NT2/D1 (cell line): ENCODE results near the gene MYO1D.

Source experiments
- DNase-seq: peaks from one replicate; pipeline ENCODE4 v3.0.0-alpha.2; 2011; ENCODE audit warnings: low read depth, low spot score
- H3K27me3 ChIP-seq: 2 replicates; pipeline ENCODE4 v1.6.0; 2011; ENCODE audit warnings: mild to moderate bottlenecking; ENCODE audit not compliant: insufficient read length, insufficient read depth
- H3K36me3 ChIP-seq: 2 replicates; pipeline ENCODE4 v1.6.1; 2011; ENCODE audit warnings: mild to moderate bottlenecking, low read length, mixed read lengths; ENCODE audit not compliant: insufficient read depth, insufficient read length
- H3K4me1 ChIP-seq: 2 replicates; pipeline ENCODE4 v1.5.1; 2011; ENCODE audit not compliant: insufficient read depth, insufficient read length
- H3K4me3 ChIP-seq: 2 replicates; pipeline ENCODE4 v1.5.1; 2011; ENCODE audit warnings: low read depth; ENCODE audit not compliant: insufficient read length
- H3K9ac ChIP-seq: 2 replicates; pipeline ENCODE4 v1.6.0; 2011; ENCODE audit warnings: low read depth; ENCODE audit not compliant: insufficient read length
- H3K9me3 ChIP-seq: 2 replicates; pipeline ENCODE4 v1.5.1; 2011; ENCODE audit warnings: mild to moderate bottlenecking, low read length; ENCODE audit not compliant: insufficient read depth
- SUZ12 ChIP-seq: IDR thresholded peaks from 2 replicates; pipeline ENCODE4 v1.6.1; 2011; ENCODE audit not compliant: insufficient read length, insufficient read depth; ENCODE audit errors: extremely low read depth
- YY1 ChIP-seq: IDR thresholded peaks from 2 replicates; pipeline ENCODE4 v1.6.1; 2011; ENCODE audit not compliant: insufficient read length, insufficient read depth
- ZNF274 ChIP-seq: IDR thresholded peaks from 2 replicates; pipeline ENCODE4 v1.6.1; 2011; ENCODE audit warnings: mild to moderate bottlenecking, low read depth, low read length

Gene MYO1D

GRCh38 chr17:32631341-32632096 lies 245.4 kb downstream of the MYO1D start:
- no peaks in the 10 kb centered on the region for H3K36me3 ChIP-seq
- no peaks in the 10 kb centered on the region for H3K27me3 ChIP-seq
- no peaks in the 10 kb centered on the region for H3K9me3 ChIP-seq
- TF ChIP-seq SUZ12 = no peak
- TF ChIP-seq YY1 = no peak
- no peak for TF ChIP-seq ZNF274
- H3K4me1 ChIP-seq = no peaks in the 10 kb centered on the region
- no peak overlapping the region for H3K4me3 ChIP-seq
- DNase-seq = no peak
- no peak overlapping the region for H3K9ac ChIP-seq

GRCh38 chr17:32629563-32630190 lies 247.2 kb downstream of the MYO1D start:
- no peaks in the 10 kb centered on the region for H3K36me3 ChIP-seq
- no peak for DNase-seq
- no peaks in the 10 kb centered on the region for H3K27me3 ChIP-seq
- H3K9ac ChIP-seq = no peak overlapping the region
- H3K4me1 ChIP-seq = no peaks in the 10 kb centered on the region
- no peaks in the 10 kb centered on the region for H3K9me3 ChIP-seq
- TF ChIP-seq YY1 = no peak
- no peak for TF ChIP-seq ZNF274
- no peak for TF ChIP-seq SUZ12
- no peak overlapping the region for H3K4me3 ChIP-seq

- no peak for DNase-seq
- Histone ChIP-seq H3K4me3 (no peak overlapping the region), H3K36me3 (no peaks in the 10 kb centered on the region), H3K27me3 (no peaks in the 10 kb centered on the region), H3K4me1 (no peaks in the 10 kb centered on the region), H3K9ac (no peak overlapping the region), H3K9me3 (no peaks in the 10 kb centered on the region)
- TF ChIP-seq YY1 = no peak
- no peak for TF ChIP-seq SUZ12
- TF ChIP-seq ZNF274 = no peak
Observed at GRCh38 chr17:32628271-32629044, 248.5 kb downstream of the MYO1D start.

DNA sequence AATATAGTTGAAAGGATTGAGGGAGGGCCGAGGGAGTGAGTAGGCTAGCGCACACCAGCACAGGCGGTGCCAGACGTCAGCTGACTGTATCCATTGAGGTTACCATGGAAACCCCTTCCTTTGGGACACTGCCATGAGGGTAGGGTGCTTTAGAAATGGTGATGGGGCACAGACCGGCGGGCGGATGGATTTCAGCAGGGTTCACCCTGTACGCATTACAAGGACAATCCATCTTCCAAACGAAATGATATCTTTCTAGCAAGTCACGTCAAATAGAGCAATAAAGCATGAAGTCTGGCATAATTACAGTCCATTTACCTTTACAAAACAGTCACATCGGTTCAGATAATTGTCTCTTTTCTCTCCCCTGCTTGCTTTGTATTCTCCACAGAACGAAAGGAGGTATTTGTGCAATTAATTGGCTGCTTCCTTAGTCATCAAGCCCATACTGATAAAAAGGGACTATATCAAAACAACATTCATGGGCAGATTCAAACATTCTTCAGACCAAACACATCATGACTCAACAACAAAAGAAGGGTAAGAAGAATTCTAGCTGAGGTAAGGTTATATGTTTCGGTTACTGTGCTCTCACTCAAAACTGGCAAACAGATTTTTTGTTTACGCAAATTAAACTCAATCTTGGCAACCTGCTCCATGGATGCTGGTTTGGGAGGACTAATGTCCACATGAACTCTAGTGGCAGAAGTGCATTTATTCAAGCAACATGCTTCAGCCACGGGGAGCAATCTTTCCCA lies 249.5 kb downstream of the MYO1D start:
- H3K9me3 ChIP-seq = no peaks in the 10 kb centered on the region
- DNase-seq = peak; percentile 51
- H3K36me3 ChIP-seq = no peaks in the 10 kb centered on the region
- no peak for TF ChIP-seq SUZ12
- no peak for TF ChIP-seq YY1
- no peak for TF ChIP-seq ZNF274
- H3K27me3 ChIP-seq = no peaks in the 10 kb centered on the region
- no peak overlapping the region for H3K4me3 ChIP-seq
- no peaks in the 10 kb centered on the region for H3K4me1 ChIP-seq
- no peak overlapping the region for H3K9ac ChIP-seq

- H3K9ac ChIP-seq = no peak overlapping the region
- H3K4me1 ChIP-seq = no peaks in the 10 kb centered on the region
- H3K4me3 ChIP-seq = no peak overlapping the region
- H3K27me3 ChIP-seq = no peaks in the 10 kb centered on the region
- H3K9me3 ChIP-seq = no peaks in the 10 kb centered on the region
- no peaks in the 10 kb centered on the region for H3K36me3 ChIP-seq
- no peak for DNase-seq
- TF ChIP-seq SUZ12 (no peak), ZNF274 (no peak), YY1 (no peak)
Observed at GRCh38 chr17:32626379-32626791, 250.5 kb downstream of the MYO1D start.

DNA sequence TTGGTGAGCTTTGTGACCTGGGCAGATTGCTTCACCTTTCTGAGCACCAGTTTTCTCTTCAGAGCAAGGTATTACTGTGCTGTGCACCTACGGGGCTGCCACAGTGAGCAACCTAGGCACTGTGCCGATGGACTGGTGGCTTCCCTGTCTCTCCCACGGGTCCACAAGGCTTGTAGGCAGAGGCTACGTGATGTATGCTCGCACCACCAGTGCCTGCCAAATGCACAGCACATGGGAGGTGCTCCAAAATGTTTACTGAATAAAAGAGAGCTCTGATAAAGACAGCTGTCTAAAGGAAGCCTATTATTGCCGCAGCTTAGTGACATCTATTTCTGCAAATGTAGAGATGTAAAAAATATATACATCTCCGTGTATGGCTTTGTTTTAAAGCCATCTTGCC lies 251.0 kb downstream of the MYO1D start:
- H3K9ac ChIP-seq = no peak overlapping the region
- TF ChIP-seq SUZ12 (no peak), ZNF274 (no peak), YY1 (no peak)
- no peak for DNase-seq

GRCh38 chr17:32623196-32623595 lies 253.7 kb downstream of the MYO1D start:
- Histone ChIP-seq H3K4me3 (no peak overlapping the region), H3K27me3 (no peaks in the 10 kb centered on the region), H3K9me3 (no peaks in the 10 kb centered on the region), H3K36me3 (no peaks in the 10 kb centered on the region), H3K4me1 (peaks cover 3% of the 10 kb centered on the region), H3K9ac (no peak overlapping the region)
- TF ChIP-seq SUZ12 (no peak), YY1 (no peak), ZNF274 (no peak)
- DNase-seq = no peak

More for the DNA sequence above, 251.0 kb downstream of the MYO1D start:
- H3K4me1 ChIP-seq = peaks cover 3% of the 10 kb centered on the region
- H3K4me3 ChIP-seq = no peak overlapping the region
- no peaks in the 10 kb centered on the region for H3K36me3 ChIP-seq
- H3K27me3 ChIP-seq = no peaks in the 10 kb centered on the region
- H3K9me3 ChIP-seq = no peaks in the 10 kb centered on the region
